ENCODE measurements around the gene NHS.
"Not testable (repeated sequence)": the region's sequence is repeated elsewhere in the genome, so short reads cannot be mapped to it uniquely, and the experiment has no call there.

NHS gene

DNA sequence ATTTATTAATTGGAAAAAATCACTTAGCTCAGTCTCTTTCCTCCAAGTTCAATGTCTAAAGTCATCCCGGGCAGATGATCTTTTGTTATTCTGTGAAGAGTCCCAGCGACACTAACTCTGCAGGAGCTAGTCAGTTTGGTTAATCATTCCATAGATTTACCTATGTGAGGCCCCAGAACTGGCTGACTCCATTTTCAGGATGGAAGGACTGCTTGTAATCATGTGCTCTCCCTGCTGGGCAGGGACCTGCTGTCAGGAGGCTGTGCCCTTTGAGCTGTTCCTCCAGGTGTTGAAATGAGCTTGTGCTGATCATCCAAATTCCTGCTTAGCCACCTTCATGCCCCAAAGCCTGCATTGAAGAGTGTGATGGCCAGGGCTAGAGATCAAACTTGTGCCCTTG is 169.8 kb downstream of the NHS start:
- no peak for DNase-seq (ENCODE audit: low read depth in 1 of 2, low spot score in 1 of 2)

DNA sequence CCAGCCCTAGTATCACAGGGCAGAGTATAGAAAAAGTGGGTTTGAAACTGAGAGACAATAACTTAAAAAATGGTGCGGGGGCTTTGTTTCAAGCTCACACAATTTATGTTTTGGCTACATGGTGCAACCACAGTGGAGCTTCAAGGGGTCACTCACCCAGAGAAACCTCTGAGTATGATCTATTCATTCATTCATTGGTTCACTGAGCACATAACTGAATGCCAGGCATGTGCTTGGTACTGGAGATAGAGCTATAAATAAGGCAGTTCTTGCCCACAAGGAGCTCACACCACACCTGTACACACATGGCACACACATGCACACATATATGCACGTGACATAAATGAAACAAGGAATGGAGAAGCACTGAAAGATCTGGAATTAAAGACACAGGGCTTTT is 171.4 kb downstream of the NHS start:
- no peak for DNase-seq (ENCODE audit: low read depth in 1 of 2, low spot score in 1 of 2)

DNA sequence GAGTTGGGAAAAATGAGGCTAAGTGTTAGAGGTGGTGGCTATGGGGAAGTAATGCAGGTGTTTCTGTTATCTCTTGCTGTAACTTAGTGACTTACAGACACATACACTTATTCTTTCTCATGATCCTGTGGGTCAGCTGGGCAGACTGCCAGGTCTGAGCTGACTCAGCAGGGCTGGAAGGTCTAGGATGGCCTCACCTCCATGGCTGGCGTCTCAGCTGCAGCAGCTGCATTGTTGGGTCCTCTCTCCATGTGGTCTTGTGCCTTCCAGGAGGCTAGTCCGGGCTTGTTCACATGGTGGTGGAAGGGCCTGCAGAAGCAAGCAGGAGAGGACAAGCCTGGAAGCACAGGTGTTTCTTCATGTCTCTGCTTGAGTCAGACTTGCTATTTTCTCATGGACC is 172.7 kb downstream of the NHS start:
- no peak for DNase-seq (ENCODE audit: low read depth in 1 of 2, low spot score in 1 of 2)

DNA sequence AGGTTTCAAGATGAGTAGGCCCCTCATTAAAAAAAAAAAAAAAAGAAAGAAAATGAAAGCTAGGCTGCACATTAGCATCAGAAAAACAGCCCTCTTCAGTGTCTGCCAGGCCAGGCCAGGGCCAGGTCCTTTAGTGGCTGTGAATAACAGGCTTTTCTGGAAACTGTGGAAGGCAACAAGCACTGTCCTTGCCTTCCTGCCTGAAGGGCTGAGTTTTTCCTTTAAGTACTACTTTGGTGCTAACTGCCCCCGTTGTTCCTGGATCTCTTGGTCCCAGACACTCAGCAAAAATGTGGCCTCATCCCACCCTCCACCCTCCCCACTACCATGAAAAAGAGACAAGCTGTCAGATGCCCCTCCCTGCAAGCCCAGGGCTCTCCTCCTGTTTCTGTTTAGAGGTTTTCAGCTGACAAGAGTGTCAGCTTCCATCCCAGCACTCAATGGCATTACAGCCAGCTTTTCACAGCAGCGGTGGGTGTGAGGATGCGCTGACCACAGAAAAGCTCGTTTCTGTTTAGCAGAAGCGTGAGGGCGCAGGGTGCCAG is 174.2 kb downstream of the NHS start:
- DNase-seq (ENCODE audit: low read depth in 1 of 2, low spot score in 1 of 2): no peak

DNA sequence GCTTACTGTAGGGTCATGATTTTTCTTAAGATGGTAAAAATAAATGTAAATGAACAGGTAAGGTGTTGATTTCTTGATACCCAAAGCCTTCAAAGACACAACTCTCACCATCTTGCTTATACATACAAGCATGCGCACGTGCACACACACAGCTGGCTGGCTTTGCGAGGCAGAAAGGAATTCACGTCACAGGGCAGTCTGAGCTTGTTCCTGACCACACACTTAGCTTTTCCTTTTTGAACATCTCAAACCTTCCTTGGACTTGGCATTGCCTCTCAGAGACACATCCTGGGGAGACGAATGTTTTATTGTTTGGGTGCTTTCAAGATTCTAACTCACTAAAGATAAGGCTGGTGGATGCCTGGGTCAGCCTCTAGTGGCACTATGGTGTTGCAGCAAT is 175.0 kb downstream of the NHS start:
- DNase-seq (ENCODE audit: low read depth in 1 of 2, low spot score in 1 of 2): no peak

DNA sequence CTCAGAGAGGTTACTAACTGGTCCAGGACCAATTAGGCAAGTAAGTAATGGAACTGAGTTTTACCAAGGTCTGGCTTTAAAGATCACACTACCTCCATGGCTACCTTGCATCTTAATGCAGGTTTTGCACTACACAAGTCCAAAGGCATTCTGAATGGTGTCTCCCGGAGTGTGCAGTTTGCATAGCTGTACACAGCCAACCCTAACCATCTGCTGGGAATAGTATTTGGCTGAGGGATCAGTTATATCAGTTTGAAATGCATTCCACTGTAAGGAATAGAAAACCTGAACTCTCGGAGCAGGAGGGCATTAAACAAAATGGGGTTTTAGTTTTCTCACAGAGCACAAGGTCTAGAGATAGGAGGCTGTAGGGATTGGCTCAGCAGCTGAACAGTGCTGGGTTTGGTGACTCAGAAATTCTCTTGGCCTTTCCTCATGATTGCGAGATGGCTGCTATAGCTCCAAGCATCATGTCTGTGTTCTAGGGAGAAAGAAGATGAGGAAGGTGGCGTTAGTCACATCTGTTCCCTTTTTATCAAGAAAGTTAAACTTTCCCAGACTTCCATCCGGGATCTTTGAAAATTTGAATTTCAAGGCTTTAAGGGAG is 177.1 kb downstream of the NHS start:
- DNase-seq (ENCODE audit: low read depth in 1 of 2, low spot score in 1 of 2): no peak

DNA sequence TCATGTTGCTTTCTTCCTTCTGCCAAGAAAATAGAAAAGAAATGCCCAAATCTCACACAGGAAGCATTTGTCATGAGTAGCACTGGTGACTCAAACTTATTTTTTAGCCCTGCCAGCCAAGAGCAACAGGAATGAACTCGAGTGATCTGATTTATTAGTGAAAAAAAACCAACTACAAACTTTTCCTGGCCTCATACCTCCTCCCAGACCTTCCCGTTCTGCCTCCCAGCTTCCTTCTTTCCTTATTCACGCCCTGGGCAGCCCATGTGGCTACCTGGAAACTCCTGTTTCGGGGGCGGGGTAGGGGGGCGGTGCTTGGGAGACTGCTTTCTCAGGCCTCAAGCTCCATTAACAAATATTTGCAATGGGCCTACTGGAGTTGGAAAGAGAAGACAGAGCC is 178.5 kb downstream of the NHS start:
- no peak for DNase-seq (ENCODE audit: low read depth in 1 of 2, low spot score in 1 of 2)

DNA sequence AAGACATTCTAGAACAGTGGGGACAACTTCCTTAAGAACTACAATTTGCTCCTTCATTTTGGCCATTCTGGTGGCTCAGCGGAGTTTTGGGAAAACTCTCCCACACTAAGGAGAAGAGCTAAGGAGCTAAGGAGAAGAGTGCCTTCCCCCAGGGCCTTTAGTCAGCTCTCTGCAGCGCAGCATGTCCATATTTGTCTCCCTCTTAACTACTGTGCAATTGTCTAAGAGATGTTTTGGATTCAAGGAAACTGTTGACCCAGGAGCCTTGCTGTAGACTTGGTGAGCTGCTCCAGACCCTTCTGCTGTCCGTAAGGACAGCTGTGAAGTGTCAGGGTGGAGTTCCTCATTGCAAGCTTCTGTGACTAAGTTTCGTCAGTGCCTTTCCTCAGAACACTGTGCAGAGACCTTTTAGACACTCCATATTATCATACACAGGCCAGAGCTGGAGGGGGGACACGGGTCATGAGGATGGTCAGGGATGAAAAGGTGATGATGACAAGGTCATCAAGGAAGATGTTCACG is 179.0 kb downstream of the NHS start:
- DNase-seq (ENCODE audit: low read depth in 1 of 2, low spot score in 1 of 2): no peak

DNA sequence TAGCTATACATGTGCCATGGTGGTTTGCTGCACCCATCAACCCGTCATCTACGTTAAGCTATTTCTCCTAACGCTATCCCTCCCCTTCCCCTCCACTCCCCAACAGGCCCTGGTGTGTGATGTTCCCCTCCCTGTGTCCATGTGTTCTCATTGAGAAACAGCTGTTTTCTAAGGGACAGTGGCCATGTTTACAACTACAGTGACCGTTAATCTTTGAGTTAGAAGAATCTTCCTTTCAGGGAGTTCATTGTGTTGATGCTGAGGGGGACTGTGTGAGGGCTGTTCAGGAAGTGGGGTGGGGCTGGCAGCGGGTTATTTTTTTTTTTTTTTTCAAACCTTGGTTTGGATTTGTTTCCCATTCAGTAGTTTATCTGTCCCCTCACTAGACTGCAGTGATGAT is 179.9 kb downstream of the NHS start:
- DNase-seq (ENCODE audit: low read depth in 1 of 2, low spot score in 1 of 2): no peak

DNA sequence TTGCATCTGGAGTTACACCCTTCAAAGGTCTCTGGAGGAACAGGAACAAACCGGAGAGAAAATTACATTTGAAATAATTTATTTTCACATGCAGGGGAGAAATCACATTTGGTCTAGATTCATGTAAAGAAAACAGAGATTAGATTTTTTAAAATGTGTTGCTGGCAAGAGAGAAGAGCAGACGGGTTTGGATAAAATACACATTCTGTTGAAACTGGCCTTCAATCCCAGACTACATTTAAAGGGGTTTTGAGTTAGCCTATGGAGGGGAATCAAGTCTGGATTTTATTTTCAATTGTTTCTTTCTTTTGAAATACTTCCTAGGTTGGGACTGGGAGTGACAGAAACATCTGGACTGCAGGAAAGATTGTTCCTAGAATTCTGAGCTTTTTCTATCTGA is 180.8 kb downstream of the NHS start:
- DNase-seq (ENCODE audit: low read depth in 1 of 2, low spot score in 1 of 2): no peak

DNA sequence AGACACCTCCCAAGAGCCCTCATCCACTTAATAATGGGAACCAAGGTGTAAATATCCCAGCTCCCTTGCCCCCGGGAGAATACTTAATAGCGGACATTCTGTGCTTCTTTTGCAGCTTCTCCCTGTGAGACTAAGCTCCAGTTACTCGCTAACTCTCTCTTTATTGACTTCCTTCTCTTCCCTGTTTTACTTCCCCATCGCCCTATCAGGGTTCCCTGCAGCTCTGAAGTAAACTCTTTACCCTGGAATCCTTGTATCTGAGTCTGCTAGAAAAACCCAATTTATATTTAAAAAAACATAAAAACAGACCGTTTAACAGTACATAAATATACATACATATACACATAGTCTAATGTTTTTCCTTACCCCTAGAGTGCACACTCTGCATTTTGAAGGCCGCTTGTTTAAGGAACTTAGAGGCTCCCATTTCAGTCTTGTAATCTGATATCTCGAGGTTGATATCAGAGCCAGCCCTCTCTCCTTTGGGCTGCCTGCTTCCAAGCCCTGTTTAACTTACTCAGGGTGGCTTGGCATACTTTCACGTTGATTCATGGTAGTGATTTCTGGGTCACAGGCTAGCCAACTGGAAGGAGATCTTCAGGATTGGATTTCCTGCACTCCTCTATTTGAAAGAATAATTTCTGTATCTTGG is 184.9 kb downstream of the NHS start:
- DNase-seq (ENCODE audit: low read depth in 1 of 2, low spot score in 1 of 2): no peak

DNA sequence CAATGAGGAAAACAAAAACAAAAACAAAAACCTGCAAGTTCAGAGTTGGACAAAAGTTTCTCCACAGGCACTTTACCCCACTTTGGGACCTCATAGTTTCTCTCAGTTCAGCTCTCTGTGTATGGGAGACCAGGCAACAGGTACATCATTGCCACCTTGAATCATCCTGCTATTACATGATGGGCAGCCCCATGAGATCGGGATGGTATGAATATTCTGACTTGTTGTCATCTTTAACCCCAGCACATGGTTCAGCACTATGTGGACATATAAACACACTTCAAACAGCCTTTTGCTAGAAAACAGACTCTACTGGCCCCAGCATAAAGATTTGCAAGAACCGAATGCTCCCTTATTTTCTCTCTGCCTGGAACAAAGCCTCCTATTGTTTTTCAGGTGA is 185.4 kb downstream of the NHS start:
- no peak for DNase-seq (ENCODE audit: low read depth in 1 of 2, low spot score in 1 of 2)

DNA sequence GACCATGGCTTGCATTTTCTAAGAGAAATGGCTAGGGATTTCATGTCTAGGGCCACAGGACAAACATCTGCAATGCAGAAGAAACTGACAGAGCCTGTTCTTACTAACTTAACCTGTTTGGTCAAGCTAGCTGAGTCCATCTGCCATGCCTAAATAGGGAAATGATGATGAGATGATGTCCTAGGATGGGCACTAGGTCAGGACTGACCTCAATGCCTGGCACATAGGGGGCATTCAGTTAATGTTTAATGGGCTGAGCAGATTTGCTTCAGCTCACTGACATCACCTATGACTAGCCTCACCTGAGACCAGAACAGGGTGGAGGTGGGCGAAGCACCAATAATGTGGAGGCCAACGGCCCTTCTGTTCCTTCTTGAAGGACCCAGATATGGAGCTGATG is 188.1 kb downstream of the NHS start:
- no peak for DNase-seq (ENCODE audit: low read depth in 1 of 2, low spot score in 1 of 2)

DNA sequence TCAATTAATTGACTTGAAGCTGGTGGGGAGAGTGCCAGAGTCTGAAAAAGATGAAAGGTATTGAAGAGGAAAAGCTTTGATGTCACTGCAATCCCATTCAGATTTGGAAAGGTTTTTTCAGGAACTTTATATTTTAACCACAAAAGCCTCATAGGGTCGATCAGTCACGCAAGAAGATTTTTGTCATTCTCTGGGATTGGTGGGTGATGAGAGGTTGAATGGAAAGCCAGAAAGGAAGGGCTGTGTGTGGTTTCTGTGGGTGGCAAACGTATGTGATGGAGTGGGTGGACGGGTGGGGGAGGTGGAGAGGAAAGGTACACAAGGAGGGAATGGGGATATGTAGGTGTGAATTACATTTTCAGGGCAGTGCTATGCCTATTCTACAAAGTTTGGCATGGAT is 188.5 kb downstream of the NHS start:
- DNase-seq (ENCODE audit: low read depth in 1 of 2, low spot score in 1 of 2): no peak

DNA sequence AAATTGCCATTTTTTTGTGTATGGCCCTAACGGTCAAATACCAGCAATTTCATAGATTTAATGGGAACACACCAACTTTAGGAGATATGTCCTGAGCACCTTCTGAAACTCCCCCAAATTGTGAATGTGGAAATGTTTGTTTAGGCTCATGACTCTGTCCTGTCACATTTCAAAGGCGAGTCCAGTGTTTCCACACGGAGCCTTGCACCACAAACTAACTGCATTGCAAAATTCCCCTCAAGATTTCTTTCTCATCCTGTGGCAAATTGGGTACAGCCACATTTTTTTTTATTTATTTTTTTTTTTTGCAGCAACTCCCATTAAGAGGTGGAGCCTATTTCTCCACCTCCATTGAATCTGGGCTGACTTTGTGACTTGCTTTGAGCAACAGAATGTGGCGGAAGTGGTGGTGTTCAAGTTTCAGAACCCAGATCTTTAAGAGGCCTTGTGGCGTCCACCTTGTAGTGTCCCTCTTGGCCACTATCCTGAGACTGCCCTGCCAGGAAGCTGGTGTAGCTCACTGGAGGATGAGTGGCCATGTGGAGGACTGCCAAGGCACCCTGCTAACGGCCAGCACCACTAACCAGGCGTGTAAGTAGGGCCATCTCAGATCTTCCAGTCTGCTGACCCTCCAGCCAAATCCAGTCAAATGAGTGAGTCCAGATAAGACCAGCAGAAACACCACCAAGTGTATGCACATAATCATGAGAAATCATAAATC is 189.8 kb downstream of the NHS start:
- DNase-seq (ENCODE audit: low read depth in 1 of 2, low spot score in 1 of 2): no peak

DNA sequence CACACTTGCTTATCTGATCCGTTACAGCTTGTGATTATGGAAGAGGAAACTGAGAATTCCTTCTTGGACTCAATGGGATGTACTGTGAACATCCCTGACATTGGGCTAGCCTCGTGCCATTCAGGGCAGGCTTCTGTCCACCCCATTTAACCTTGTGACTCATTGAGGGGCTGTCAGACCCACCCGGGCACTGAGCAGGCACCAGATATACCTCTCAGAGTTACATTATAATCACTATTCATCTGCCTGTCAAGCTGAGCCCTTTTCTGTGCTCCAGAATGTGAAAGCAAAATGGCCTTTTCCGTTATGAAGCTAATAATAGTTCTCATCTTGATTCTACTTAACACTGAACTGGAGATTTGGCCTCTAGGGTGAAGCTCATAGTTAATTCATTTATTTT is 191.7 kb downstream of the NHS start:
- DNase-seq (ENCODE audit: low read depth in 1 of 2, low spot score in 1 of 2): no peak

DNA sequence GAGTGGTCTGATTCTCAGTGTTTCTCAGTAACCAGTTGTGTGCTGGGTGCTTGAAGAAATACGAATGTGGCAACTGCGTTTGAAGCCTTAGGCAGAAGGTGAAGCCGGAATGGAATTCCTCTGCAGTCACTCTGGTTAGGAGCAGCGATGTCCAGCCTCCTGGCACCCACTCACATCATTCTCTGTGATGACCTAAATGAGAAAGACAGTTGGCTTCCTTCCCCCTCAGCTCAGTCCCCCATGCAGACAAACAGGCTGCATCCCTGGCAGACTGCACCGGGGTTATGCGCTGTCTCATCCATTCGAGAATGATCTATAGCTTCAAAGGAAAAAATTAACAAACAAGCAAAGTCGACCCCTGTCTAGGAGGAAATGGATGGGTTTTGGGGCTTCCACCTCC is 192.2 kb downstream of the NHS start:
- no peak for DNase-seq (ENCODE audit: low read depth in 1 of 2, low spot score in 1 of 2)

DNA sequence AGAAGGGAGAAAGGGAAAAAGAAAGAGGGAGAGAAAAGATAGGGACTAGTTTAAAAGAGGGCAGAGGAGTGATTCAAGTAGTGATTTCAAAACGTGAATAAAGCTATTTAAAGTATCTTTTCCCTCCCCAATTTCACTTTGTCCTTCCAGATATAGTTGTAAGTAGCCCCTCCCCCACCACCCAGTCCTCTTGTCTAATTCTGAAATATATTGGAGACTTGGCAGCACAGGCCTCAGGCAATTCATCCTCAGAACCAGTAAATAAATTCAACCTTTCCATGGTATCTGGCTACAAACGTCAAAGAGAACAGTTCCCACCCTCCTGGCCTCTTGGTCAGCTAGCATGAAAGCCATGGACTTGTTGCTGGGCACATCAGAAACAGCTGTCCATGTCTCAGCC is 192.8 kb downstream of the NHS start:
- DNase-seq (ENCODE audit: low read depth in 1 of 2, low spot score in 1 of 2): no peak

DNA sequence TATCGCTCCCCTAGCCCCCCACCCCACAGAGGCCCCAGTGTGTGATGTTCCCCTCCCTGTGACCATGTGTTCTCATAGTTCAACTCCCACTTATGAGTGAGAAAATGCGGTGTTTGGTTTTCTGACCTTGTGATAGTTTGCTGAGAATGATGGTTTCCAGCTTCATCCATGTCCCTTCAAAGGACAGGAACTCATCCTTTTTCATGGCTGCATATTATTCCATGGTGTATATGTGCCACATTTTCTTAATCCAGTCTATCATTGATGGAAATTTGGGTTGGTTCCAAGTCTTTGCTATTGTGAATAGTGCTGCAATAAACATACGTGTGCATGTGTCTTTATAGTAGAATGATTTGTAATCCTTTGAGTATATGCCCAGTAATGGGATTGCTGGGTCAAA is 193.8 kb downstream of the NHS start:
- not testable (repeated sequence) for DNase-seq (ENCODE audit: low read depth in 1 of 2, low spot score in 1 of 2)

DNA sequence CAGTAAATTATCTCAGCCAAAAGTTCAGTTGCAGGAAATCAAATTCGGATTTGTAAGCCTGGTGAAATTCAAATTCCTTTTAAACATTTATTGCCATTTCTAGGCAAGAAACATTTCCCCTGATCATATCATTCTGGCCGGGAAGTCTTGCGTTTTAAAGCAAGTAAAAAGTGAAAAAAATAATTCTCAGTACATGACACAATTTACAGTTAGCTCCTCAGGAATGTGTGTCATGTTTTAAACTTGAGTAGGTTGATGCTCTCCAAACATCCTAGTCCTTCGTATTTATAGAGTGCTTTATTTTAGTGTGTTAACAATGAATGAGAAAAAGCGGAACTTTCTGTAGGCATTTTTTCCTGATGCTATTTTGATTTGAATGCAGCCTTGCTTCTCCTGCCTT is 204.0 kb downstream of the NHS start:
- DNase-seq (ENCODE audit: low read depth in 1 of 2, low spot score in 1 of 2): no peak

DNA sequence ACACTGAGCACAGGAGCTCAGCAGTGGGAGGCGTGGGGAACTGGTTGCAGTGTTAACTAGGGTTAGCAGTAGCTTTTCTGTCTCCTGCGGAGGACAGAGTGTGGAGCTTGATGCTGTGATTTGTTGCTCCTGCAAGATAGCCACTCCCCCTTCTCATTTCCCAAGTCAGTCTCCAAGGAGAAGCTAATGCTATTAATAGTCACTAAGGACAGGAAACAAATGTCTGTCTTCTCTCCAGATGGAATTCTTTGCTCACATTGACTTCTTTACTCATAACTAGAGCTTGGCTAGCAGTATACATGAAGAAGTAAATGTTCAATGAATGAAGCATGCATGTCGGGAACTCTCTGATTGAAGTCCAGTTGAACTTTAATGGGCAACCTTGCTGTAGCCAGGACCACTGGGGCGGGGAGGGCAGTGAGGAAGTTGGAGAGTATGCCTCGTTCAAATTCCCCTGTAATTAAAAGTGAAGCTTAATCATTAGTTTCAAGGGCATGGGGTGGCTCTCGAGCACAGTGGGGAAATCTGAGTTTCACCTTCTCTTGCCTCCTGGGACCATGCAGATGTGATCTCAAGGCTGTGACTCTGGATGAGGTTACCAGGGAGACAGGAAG is 205.6 kb downstream of the NHS start:
- DNase-seq (ENCODE audit: low read depth in 1 of 2, low spot score in 1 of 2): no peak

DNA sequence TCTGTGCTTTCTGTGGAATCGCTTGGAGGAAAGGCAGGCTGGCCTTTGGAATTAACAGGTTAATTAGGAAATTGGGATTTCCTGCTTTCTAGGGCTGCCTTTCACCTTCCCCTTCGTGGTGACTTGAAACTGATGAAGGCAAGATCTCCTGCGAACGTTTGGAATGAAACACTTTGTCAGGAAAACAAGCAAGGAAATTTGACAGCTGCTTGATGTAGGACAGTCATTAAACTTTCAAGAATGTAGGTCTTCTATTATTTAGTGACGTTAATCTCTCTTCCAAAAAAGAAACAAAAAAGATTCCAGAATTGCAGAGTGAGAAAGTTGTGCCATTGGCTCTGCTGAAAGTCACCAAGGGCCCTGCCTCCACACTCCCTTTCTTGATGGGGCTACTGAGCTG is 206.6 kb downstream of the NHS start:
- DNase-seq (ENCODE audit: low read depth in 1 of 2, low spot score in 1 of 2): no peak
